Nephron progenitor cell (in vitro differentiated cells): ENCODE results near the gene FTCD.
"Not testable (repeated sequence)": the region's sequence is repeated elsewhere in the genome, so short reads cannot be mapped to it uniquely, and the experiment has no call there.

Source experiments
- DNase-seq: peaks from one replicate; pipeline ENCODE4 v3.0.0; 2021
- H3K27ac Mint-ChIP-seq: 2 replicates; pipeline ENCODE4 v1.8.0; 2021; ENCODE audit warnings: mild to moderate bottlenecking, moderate library complexity, mixed read lengths
- H3K27me3 Mint-ChIP-seq: 2 replicates; pipeline ENCODE4 v1.8.0; 2021; ENCODE audit warnings: mild to moderate bottlenecking, low read depth, mixed read lengths; ENCODE audit not compliant: poor library complexity
- H3K36me3 Mint-ChIP-seq: 2 replicates; pipeline ENCODE4 v1.8.0; 2021; ENCODE audit warnings: low read depth, mixed read lengths
- H3K4me1 Mint-ChIP-seq: 2 replicates; pipeline ENCODE4 v1.8.0; 2021; ENCODE audit warnings: mixed read lengths
- H3K4me3 Mint-ChIP-seq: 2 replicates; pipeline ENCODE4 v1.8.0; 2021; ENCODE audit warnings: mild to moderate bottlenecking, moderate library complexity, mixed read lengths
- H3K9me3 Mint-ChIP-seq: 2 replicates; pipeline ENCODE4 v1.8.0; 2021; ENCODE audit warnings: mild to moderate bottlenecking, moderate library complexity, mixed read lengths
- CTCF ChIP-seq: fragments of 200-600 bp; sonication (generic); IDR thresholded peaks from 2 replicates; pipeline ENCODE4 v1.5.0; 2021; ENCODE audit warnings: antibody characterized with exemption

FTCD gene

GRCh38 chr21:46111857-46112724, 43.3 kb downstream of the FTCD start:
- peaks cover 29% of the 10 kb centered on the region for H3K9me3 Mint-ChIP-seq
- no peak for DNase-seq
- no peak overlapping the region for H3K27ac Mint-ChIP-seq
- no peak for TF ChIP-seq CTCF
- no peaks in the 10 kb centered on the region for H3K27me3 Mint-ChIP-seq
- H3K36me3 Mint-ChIP-seq: peaks cover 51% of the 10 kb centered on the region
- no peaks in the 10 kb centered on the region for H3K4me1 Mint-ChIP-seq
- no peak overlapping the region for H3K4me3 Mint-ChIP-seq

DNA sequence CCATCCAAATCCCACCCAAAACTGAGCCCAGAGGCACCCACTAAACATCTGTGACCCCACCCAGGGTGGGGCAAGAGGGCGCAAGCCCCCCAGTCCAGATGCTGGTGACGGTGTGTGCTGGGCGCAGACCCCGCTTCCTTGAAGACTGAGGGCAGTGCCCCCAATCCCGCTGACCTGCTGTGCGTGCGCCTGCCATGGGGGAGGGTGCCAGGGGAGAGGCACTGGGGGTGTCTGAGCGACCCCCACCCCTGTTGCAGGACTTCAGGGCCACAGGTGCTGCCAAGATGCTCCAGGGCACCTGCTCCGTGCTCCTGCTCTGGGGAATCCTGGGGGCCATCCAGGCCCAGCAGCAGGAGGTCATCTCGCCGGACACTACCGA, 44.2 kb downstream of the FTCD start:
- Mint-ChIP-seq H3K27me3 (no peaks in the 10 kb centered on the region), H3K4me1 (no peaks in the 10 kb centered on the region), H3K4me3 (no peak overlapping the region), H3K36me3 (peaks cover 55% of the 10 kb centered on the region), H3K27ac (no peak overlapping the region), H3K9me3 (peaks cover 39% of the 10 kb centered on the region)
- DNase-seq: no peak
- TF ChIP-seq CTCF: no peak

DNA sequence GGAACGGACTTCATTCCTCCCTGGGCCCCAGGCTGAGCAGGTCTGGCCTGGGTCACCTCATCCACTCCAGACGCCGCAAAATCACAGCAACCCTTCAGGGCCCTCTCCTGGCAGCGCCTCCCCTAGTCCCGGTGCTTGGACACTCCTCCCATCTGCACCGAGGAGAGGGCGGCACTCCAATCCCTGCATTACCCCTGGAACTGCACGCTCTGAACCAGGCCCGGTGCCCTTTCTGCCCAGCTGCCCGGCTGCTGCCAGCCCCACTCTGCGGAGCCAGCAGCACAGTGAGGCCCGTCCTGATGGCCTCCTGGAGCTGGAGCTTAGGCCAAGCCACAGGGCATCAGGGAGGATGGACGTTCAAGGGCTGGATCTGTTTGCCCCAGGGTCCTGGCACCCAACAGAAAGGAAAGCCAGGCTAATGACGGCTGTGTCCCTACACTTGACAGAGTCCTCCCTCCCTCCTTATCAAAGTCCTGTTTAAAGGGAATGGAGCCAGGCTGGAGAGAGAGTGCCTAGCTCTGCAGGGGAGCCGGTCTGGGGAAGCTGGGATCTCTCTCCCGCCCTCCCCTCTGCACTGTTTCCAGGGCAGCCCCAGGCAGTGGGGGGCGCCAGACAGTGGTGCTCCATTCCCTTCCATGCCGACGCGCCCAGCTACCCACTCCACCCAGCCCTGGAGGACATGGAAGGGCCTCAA, 44.7 kb downstream of the FTCD start:
- Mint-ChIP-seq H3K4me1 (no peaks in the 10 kb centered on the region), H3K4me3 (no peak overlapping the region), H3K9me3 (peaks cover 44% of the 10 kb centered on the region), H3K36me3 (peaks cover 58% of the 10 kb centered on the region), H3K27me3 (no peaks in the 10 kb centered on the region), H3K27ac (no peak overlapping the region)
- DNase-seq: no peak
- no peak for TF ChIP-seq CTCF

GRCh38 chr21:46109313-46110221, 45.8 kb downstream of the FTCD start:
- Mint-ChIP-seq H3K4me3 (no peak overlapping the region), H3K27me3 (no peaks in the 10 kb centered on the region), H3K9me3 (peaks cover 44% of the 10 kb centered on the region), H3K4me1 (no peaks in the 10 kb centered on the region), H3K27ac (no peak overlapping the region), H3K36me3 (peaks cover 57% of the 10 kb centered on the region)
- TF ChIP-seq CTCF: no peak
- no peak for DNase-seq

DNA sequence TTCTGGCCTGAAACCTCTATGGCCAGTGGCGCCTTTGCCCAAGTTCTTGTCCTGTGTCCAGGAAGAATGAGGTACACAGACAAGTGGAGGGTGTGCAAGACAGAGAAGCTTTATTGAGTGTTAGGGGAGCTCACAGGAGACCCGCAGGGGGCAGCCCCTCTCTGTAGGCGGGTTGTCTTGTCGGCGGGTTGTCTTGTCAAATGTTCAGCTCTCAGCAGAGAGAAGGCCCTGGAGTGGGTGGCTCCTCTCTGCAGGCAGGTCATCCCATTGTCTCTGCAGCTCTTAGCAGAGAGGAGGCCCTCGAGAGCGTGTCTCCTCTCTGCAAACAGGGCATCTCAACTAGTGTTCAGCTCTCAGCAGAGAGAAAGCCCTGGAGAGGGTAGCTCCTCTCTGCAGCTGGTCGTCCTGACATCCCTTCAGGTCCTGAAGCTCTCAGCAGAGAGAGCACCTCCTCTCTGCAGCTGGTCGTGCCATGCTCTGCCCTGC, 46.5 kb downstream of the FTCD start:
- no peak for TF ChIP-seq CTCF
- H3K4me3 Mint-ChIP-seq: no peak overlapping the region
- no peak for DNase-seq
- H3K27ac Mint-ChIP-seq: no peak overlapping the region
- H3K27me3 Mint-ChIP-seq: peaks cover 4% of the 10 kb centered on the region
- peaks cover 57% of the 10 kb centered on the region for H3K36me3 Mint-ChIP-seq
- no peaks in the 10 kb centered on the region for H3K4me1 Mint-ChIP-seq
- H3K9me3 Mint-ChIP-seq: peaks cover 47% of the 10 kb centered on the region

DNA sequence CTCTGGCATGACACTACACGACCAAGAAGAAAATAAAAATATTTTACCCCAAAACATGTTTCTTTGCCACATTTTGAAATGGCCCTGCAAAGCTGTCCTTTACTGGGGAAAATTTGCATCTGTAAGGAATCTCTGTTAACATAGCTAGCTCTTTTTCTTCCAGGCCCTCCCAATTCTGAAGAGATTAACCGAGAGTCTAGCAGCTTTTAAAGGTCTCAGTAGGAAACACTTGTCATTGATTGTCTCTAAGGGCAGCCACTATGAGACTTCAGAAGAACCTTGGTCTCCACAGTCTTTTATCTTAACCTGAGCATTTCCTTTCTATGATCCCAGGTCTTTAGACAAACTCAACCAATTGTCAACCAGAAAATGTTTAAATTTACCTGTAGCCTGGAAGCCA, 48.0 kb downstream of the FTCD start:
- not testable (repeated sequence) for H3K27me3 Mint-ChIP-seq, H3K4me1 Mint-ChIP-seq, DNase-seq, H3K27ac Mint-ChIP-seq, H3K4me3 Mint-ChIP-seq
- H3K36me3 Mint-ChIP-seq: peaks cover 56% of the 10 kb centered on the region
- peaks cover 62% of the 10 kb centered on the region for H3K9me3 Mint-ChIP-seq
